Measurements from ENCODE around the gene SLC6A13.
A peak's percentile ranks its signal among the peaks of the same experiment; 100 is the strongest.

GRCh38 chr12:295132-295531 is 32.5 kb upstream of the SLC6A13 start:
- TF ChIP-seq, protein P1, sequence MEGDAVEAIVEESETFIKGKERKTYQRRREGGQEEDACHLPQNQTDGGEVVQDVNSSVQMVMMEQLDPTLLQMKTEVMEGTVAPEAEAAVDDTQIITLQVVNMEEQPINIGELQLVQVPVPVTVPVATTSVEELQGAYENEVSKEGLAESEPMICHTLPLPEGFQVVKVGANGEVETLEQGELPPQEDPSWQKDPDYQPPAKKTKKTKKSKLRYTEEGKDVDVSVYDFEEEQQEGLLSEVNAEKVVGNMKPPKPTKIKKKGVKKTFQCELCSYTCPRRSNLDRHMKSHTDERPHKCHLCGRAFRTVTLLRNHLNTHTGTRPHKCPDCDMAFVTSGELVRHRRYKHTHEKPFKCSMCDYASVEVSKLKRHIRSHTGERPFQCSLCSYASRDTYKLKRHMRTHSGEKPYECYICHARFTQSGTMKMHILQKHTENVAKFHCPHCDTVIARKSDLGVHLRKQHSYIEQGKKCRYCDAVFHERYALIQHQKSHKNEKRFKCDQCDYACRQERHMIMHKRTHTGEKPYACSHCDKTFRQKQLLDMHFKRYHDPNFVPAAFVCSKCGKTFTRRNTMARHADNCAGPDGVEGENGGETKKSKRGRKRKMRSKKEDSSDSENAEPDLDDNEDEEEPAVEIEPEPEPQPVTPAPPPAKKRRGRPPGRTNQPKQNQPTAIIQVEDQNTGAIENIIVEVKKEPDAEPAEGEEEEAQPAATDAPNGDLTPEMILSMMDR (IDR thresholded peaks at IDR 0.05) = peak; percentile 13
- TF ChIP-seq EZH2 (IDR thresholded peaks at IDR 0.05; ENCODE audit: borderline replicate concordance, insufficient read depth, low read depth, low read length, poor library complexity, severe bottlenecking) = no peak

All from B cell (primary cell).